Testis (tissue), 2 donors: ENCODE results near the gene KLF17.

Source experiments
- POLR2A ChIP-seq: fragments of 450-650 bp; IDR thresholded peaks from one replicate; pipeline ENCODE4 v1.6.1; 2017; ENCODE audit warnings: antibody characterized with exemption, mild to moderate bottlenecking, moderate library complexity
- TF ChIP-seq, protein P1 (sequence below), 3 experiments: fragments of 450-650 bp in 2 of 3; fragments of 200-600 bp in 1 of 3; sonication (generic) in 1 of 3; IDR thresholded peaks; one replicate each; pipeline ENCODE4 v1.5.1; 2016 to 2019; ENCODE audit warnings: antibody characterized with exemption in 3 of 3, mild to moderate bottlenecking in 2 of 3, moderate library complexity in 1 of 3

DNA sequence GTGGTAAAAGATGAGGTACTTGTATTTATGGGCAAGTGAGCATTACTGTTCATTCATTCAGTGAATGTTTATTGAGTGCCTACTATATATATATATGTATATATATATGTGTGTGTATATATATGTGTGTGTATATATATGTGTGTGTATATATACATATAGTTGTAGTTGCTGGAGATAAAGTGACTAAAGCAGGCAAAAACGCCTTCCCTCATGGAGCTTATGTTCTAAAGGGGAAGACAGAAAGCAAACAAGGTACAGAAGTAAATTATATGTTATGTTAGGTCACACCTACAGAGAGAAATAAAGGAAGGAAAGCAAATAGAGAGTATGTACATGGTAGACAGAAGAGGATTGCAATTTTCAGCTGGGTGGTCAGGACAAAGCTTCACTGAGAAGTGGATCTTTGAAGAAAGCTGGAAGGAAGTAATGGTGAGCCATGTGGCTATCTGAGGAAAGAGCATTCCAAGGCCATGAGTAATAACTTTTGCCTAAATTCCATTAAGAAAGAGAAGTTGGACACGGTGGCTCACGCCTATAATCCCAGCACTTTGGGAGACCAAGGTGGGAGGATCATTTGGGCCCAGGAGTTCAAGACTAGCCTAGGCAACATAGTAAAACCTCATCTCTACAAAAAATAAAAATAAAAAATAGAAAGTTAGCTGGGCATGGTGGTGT, 33.5 kb upstream of the KLF17 start:
- TF ChIP-seq, protein P1, sequence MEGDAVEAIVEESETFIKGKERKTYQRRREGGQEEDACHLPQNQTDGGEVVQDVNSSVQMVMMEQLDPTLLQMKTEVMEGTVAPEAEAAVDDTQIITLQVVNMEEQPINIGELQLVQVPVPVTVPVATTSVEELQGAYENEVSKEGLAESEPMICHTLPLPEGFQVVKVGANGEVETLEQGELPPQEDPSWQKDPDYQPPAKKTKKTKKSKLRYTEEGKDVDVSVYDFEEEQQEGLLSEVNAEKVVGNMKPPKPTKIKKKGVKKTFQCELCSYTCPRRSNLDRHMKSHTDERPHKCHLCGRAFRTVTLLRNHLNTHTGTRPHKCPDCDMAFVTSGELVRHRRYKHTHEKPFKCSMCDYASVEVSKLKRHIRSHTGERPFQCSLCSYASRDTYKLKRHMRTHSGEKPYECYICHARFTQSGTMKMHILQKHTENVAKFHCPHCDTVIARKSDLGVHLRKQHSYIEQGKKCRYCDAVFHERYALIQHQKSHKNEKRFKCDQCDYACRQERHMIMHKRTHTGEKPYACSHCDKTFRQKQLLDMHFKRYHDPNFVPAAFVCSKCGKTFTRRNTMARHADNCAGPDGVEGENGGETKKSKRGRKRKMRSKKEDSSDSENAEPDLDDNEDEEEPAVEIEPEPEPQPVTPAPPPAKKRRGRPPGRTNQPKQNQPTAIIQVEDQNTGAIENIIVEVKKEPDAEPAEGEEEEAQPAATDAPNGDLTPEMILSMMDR (IDR thresholded peaks at IDR 0.05), result no peak
- no peak for TF ChIP-seq POLR2A
